A549 (cell line): Measurements from ENCODE around the gene CTNND2.

Experiments
- CHD4 ChIP-seq: fragments of 200-600 bp; sonication (generic); IDR thresholded peaks from 2 replicates; pipeline ENCODE4 v1.6.1; 2016; ENCODE audit warnings: antibody characterized with exemption, mild to moderate bottlenecking, borderline replicate concordance
- EP300 ChIP-seq, 2 experiments: fragments of >200 bp; sonication (Bioruptor Twin); formaldehyde crosslinking; IDR thresholded peaks; 2 replicates in 1 of 2; 3 replicates in 1 of 2; pipeline ENCODE4 v1.6.1; 2016 to 2017
- HOXA7 ChIP-seq: fragments of 250-450 bp; sonication (Bioruptor Pico); IDR thresholded peaks from 2 replicates; pipeline ENCODE4 v1.5.0; 2020; ENCODE audit warnings: mild to moderate bottlenecking, moderate library complexity
- MYC ChIP-seq: IDR thresholded peaks from 2 replicates; pipeline ENCODE4 v1.6.1; 2012; ENCODE audit warnings: mild to moderate bottlenecking, inconsistent platforms, low read length, improper control_type of control experiment, borderline replicate concordance
- POLR2A ChIP-seq: IDR thresholded peaks from 2 replicates; pipeline ENCODE4 v1.6.1; 2012; ENCODE audit warnings: mild to moderate bottlenecking, low read length
- RFX5 ChIP-seq: fragments of 450-650 bp; IDR thresholded peaks from 2 replicates; pipeline ENCODE4 v1.7.1; 2014; ENCODE audit warnings: antibody characterized with exemption, mild to moderate bottlenecking, moderate library complexity
- RNF2 ChIP-seq: fragments of 200-600 bp; sonication (generic); IDR thresholded peaks from 2 replicates; pipeline ENCODE4 v1.6.1; 2016; ENCODE audit warnings: low read depth, mild to moderate bottlenecking, antibody characterized with exemption, moderate library complexity, borderline replicate concordance
- SMC3 ChIP-seq: fragments of >200 bp; sonication (Bioruptor Twin); formaldehyde crosslinking; IDR thresholded peaks from 3 replicates; pipeline ENCODE4 v1.6.1; 2018; ENCODE audit warnings: inconsistent platforms
- TF ChIP-seq, protein P1 (sequence below): fragments of >200 bp; sonication (Bioruptor Twin); formaldehyde crosslinking; IDR thresholded peaks from 3 replicates; pipeline ENCODE4 v1.5.1; 2016
- TF ChIP-seq, protein P2 (sequence below): fragments of 450-650 bp; IDR thresholded peaks from 2 replicates; pipeline ENCODE4 v1.6.1; 2014; ENCODE audit warnings: antibody characterized with exemption

DNA sequence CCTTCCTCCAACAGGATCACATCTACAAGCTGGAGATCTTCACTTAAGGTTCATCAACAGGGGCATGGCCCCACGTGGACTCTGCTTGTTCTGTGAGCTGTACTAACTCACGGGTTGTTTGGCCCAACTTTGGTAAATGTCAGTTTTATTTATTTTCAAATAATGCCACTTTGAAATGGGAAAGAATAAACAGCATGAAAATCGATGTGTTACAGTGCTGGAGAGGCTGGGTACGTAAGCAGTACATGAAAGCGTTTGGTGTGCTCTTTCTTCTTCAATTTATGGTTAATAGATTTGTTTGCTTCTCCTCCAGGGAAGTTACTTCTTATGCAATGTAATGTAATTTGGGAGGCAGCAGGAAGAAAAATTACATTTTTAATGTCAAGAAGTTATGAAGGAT lies 753.3 kb downstream of the CTNND2 start:
- TF ChIP-seq CHD4 = no peak
- no peak for TF ChIP-seq POLR2A
- TF ChIP-seq EP300 (IDR thresholded peaks at IDR 0.05) = no peak
- TF ChIP-seq, protein P1, sequence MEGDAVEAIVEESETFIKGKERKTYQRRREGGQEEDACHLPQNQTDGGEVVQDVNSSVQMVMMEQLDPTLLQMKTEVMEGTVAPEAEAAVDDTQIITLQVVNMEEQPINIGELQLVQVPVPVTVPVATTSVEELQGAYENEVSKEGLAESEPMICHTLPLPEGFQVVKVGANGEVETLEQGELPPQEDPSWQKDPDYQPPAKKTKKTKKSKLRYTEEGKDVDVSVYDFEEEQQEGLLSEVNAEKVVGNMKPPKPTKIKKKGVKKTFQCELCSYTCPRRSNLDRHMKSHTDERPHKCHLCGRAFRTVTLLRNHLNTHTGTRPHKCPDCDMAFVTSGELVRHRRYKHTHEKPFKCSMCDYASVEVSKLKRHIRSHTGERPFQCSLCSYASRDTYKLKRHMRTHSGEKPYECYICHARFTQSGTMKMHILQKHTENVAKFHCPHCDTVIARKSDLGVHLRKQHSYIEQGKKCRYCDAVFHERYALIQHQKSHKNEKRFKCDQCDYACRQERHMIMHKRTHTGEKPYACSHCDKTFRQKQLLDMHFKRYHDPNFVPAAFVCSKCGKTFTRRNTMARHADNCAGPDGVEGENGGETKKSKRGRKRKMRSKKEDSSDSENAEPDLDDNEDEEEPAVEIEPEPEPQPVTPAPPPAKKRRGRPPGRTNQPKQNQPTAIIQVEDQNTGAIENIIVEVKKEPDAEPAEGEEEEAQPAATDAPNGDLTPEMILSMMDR = no peak
- TF ChIP-seq MYC = no peak
- TF ChIP-seq SMC3 = no peak
- TF ChIP-seq, protein P2, sequence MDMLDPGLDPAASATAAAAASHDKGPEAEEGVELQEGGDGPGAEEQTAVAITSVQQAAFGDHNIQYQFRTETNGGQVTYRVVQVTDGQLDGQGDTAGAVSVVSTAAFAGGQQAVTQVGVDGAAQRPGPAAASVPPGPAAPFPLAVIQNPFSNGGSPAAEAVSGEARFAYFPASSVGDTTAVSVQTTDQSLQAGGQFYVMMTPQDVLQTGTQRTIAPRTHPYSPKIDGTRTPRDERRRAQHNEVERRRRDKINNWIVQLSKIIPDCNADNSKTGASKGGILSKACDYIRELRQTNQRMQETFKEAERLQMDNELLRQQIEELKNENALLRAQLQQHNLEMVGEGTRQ = no peak
- TF ChIP-seq RNF2 = no peak
- no peak for TF ChIP-seq RFX5
- TF ChIP-seq HOXA7 = no peak
